ENCODE results near the gene PSMD4.

PSMD4 gene

GRCh38 chr1:151287341-151287699 lies 32.8 kb downstream of the PSMD4 start:
- in situ Hi-C loops (cut with HindIII; ENCODE audit: low pct_ligation_motif_present, low sequenced_read_pairs) = no loop called here
- Histone ChIP-seq H3K4me3 (ENCODE audit: low read depth, low read length) (no peak overlapping the region), H3K27ac (no peak overlapping the region), H3K36me3 (replicated peaks) (peaks cover 50% of the 10 kb centered on the region), H3K27me3 (replicated peaks) (no peaks in the 10 kb centered on the region)
- DNase-seq = no peak
- TF ChIP-seq CTCF (IDR thresholded peaks at IDR 0.05; ENCODE audit: low read depth, low read length, missing control alignments) = no peak

- H3K4me3 ChIP-seq (ENCODE audit: low read depth, low read length) = no peak overlapping the region
- DNase-seq = no peak
- no peak overlapping the region for H3K27ac ChIP-seq
- peaks cover 57% of the 10 kb centered on the region for H3K36me3 ChIP-seq (replicated peaks)
- H3K27me3 ChIP-seq (replicated peaks) = no peaks in the 10 kb centered on the region
- TF ChIP-seq CTCF (IDR thresholded peaks at IDR 0.05; ENCODE audit: low read depth, low read length, missing control alignments) = no peak
- in situ Hi-C loops (cut with HindIII; ENCODE audit: low pct_ligation_motif_present, low sequenced_read_pairs) = no loop called here
These were observed 33.4 kb downstream of the PSMD4 start for GRCh38 chr1:151287767-151288500.

- peaks cover 62% of the 10 kb centered on the region for H3K36me3 ChIP-seq (replicated peaks)
These were observed 34.0 kb downstream of the PSMD4 start for GRCh38 chr1:151288502-151288901.

GRCh38 chr1:151289080-151289935 lies 34.8 kb downstream of the PSMD4 start:
- in situ Hi-C loops (cut with HindIII; ENCODE audit: low pct_ligation_motif_present, low sequenced_read_pairs) = no loop called here
- no peak overlapping the region for H3K27ac ChIP-seq
- no peak for DNase-seq
- TF ChIP-seq CTCF (IDR thresholded peaks at IDR 0.05; ENCODE audit: low read depth, low read length, missing control alignments) = no peak
- H3K4me3 ChIP-seq (ENCODE audit: low read depth, low read length) = no peak overlapping the region
- H3K27me3 ChIP-seq (replicated peaks) = no peaks in the 10 kb centered on the region
- peaks cover 70% of the 10 kb centered on the region for H3K36me3 ChIP-seq (replicated peaks)

More at GRCh38 chr1:151288502-151288901, 34.0 kb downstream of the PSMD4 start:
- Histone ChIP-seq H3K27ac (no peak overlapping the region), H3K27me3 (replicated peaks) (no peaks in the 10 kb centered on the region), H3K4me3 (ENCODE audit: low read depth, low read length) (no peak overlapping the region)
- in situ Hi-C loops (cut with HindIII; ENCODE audit: low pct_ligation_motif_present, low sequenced_read_pairs) = no loop called here
- TF ChIP-seq CTCF (IDR thresholded peaks at IDR 0.05; ENCODE audit: low read depth, low read length, missing control alignments) = no peak
- DNase-seq = no peak

GRCh38 chr1:151289991-151290708 lies 35.6 kb downstream of the PSMD4 start:
- Histone ChIP-seq H3K4me3 (ENCODE audit: low read depth, low read length) (no peak overlapping the region), H3K27me3 (replicated peaks) (no peaks in the 10 kb centered on the region), H3K36me3 (replicated peaks) (peaks cover 76% of the 10 kb centered on the region), H3K27ac (no peak overlapping the region)
- no peak for TF ChIP-seq CTCF (IDR thresholded peaks at IDR 0.05; ENCODE audit: low read depth, low read length, missing control alignments)
- in situ Hi-C loops (cut with HindIII; ENCODE audit: low pct_ligation_motif_present, low sequenced_read_pairs) = no loop called here
- DNase-seq = no peak

All from brain microvascular endothelial cell (primary cell).